Psoas muscle (tissue), 8 donors: Measurements from ENCODE around the gene MLEC. TPM values are rescaled to one million over a fixed set of nuclear protein-coding genes. Genes with fewer than 3 reads are reported as not detected.

Experiments
- ATAC-seq, 4 donors: fragments of 200-7000 bp; cut with Tn5 transposase; one replicate each; pipeline ENCODE4 v1.9.1; 2020; ENCODE audit warnings: moderate library complexity in 3 of 4, mild to moderate bottlenecking in 2 of 4
- DNase-seq, 2 donors: peaks; one replicate each; pipeline ENCODE4 v3.0.0-alpha.2; 2020
- H3K27ac ChIP-seq: fragments of 200-600 bp; one replicate; pipeline ENCODE4 v1.8.0; 2022
- H3K27me3 ChIP-seq, 3 donors: fragments of 200-600 bp in 1 of 3; one replicate each; pipeline versions ENCODE4 v1.6.1 to v1.8.0; 2013 to 2022; ENCODE audit warnings: low read length in 2 of 3, mild to moderate bottlenecking in 2 of 3, moderate library complexity in 1 of 3; ENCODE audit not compliant: insufficient read depth in 3 of 3
- H3K36me3 ChIP-seq, 2 donors: fragments of 200-600 bp in 1 of 2; one replicate each; pipeline versions ENCODE4 v1.6.1 to v1.8.0; 2013 to 2022; ENCODE audit warnings: low read depth in 1 of 2, mild to moderate bottlenecking in 1 of 2, moderate library complexity in 1 of 2; ENCODE audit not compliant: insufficient read depth in 1 of 2
- H3K4me1 ChIP-seq: fragments of 200-600 bp; one replicate; pipeline ENCODE4 v1.8.0; 2022
- H3K4me3 ChIP-seq: fragments of 200-600 bp; one replicate; pipeline ENCODE4 v1.8.0; 2022; ENCODE audit warnings: mild to moderate bottlenecking
- H3K9me3 ChIP-seq: fragments of 200-600 bp; one replicate; pipeline ENCODE4 v1.8.0; 2022
- WGBS, 3 donors: extraction: QIAGEN DNeasy Blood & Tissue Kit; methylation state at CpG; one replicate each; pipeline versions ENCODE4 v1.1.6 to v1.1.7; 2013; 5-methylcytosine and 5-hydroxymethylcytosine counted together
- intact Hi-C, 2 donors: fragments of 100-400 bp; cut with DNase I; formaldehyde crosslinking; loops; one replicate each; pipeline versions ENCODE4 v1.11.0 to v1.14.2; 2022
- polyA plus RNA-seq, 3 donors: library from polyadenylated mRNA; stranded (reverse); fragments of 200-250 nt; gene quantifications; one replicate each; pipeline ENCODE4 v1.2.3, GENCODE V29; 2013
- total RNA-seq, 4 donors: library from RNA; stranded (reverse); fragmentation: NEBNext Ultra II Directional in 2 of 4; extraction: Animal tissue kit (Norgen Biotek cat#: 25700) in 2 of 4; gene quantifications; one replicate each; pipeline versions ENCODE4 v1.2.1 to v1.2.4, GENCODE V29; 2021 to 2023
- TF ChIP-seq, protein P1 (sequence below): fragments of 200-600 bp; IDR thresholded peaks from one replicate; pipeline ENCODE4 v1.8.0; 2022; ENCODE audit warnings: antibody characterized with exemption
- donor health status: healthy with polysubstance abuse.
- donor health status: DM: no; HTN: no; CAD: no; lungs with moderate emphysema.
- donor health status: Bipolar disorder and iron deficiency.
- donor health status: healthy.
- donor health status: DM: yes; HTN: yes; CAD: no.
- donor health status: DM: no; HTN: no; CAD: no.
- donor health status: DM: no; HTN: no; CAD: no.
- donor health status: DM: yes; HTN: yes; CAD: no.

Gene MLEC
- total and polyA plus RNA-seq, 7 donors = 30.7 to 102 (median 60.1) TPM

DNA sequence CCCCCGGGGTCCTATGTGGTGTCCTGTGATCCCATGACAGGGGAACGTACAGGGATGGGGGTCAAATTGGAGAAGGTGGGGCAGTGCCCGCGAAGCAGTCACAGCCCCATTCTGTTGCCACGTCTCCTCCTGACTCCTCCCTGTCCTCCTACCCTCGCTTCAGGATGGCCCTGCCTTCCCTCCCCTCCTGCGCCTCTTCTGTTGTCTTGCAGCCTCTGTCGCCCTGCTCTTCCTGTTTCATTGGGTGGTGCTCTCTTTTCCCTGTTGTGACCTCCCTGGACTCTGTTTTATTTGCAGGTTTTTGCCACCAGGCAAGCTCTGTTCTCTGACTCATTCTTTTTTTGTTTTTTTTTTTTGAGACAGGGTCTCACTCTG, 27.8 kb upstream of the MLEC start:
- H3K27me3 ChIP-seq = peaks cover 0 to 5% (median 0%) of the 10 kb centered on the region in 3 donors
- H3K4me1 ChIP-seq = no peaks in the 10 kb centered on the region
- ATAC-seq = no peak
- no peak overlapping the region for H3K4me3 ChIP-seq
- intact Hi-C loops = no loop called here
- DNase-seq = no peak
- WGBS, 3 donors = 60 to 66% (median 64%) methylated on average over 7 to 8 of the region's 8 CpGs
- peaks cover 0 to 2% of the 10 kb centered on the region in 2 donors for H3K36me3 ChIP-seq
- H3K27ac ChIP-seq = no peak overlapping the region
- H3K9me3 ChIP-seq = no peaks in the 10 kb centered on the region
- TF ChIP-seq, protein P1, sequence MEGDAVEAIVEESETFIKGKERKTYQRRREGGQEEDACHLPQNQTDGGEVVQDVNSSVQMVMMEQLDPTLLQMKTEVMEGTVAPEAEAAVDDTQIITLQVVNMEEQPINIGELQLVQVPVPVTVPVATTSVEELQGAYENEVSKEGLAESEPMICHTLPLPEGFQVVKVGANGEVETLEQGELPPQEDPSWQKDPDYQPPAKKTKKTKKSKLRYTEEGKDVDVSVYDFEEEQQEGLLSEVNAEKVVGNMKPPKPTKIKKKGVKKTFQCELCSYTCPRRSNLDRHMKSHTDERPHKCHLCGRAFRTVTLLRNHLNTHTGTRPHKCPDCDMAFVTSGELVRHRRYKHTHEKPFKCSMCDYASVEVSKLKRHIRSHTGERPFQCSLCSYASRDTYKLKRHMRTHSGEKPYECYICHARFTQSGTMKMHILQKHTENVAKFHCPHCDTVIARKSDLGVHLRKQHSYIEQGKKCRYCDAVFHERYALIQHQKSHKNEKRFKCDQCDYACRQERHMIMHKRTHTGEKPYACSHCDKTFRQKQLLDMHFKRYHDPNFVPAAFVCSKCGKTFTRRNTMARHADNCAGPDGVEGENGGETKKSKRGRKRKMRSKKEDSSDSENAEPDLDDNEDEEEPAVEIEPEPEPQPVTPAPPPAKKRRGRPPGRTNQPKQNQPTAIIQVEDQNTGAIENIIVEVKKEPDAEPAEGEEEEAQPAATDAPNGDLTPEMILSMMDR = no peak

DNA sequence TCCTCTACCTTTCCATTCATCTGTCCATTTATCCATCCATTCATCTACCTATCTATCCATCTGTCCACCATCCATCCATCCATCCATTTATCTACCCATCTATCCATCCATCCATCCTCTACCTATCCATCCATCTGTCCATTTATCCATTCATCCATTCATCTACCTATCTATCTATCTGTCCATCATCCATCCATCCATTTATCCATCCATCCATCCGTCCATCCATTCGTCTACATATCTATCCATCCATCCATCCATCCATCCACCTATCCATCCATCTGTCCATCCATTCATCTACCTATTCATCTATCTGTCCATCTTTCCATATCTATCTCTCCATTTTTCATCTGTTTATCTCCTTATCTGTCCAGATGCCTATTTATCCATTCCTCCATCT, 25.5 kb upstream of the MLEC start:
- ATAC-seq = no peak
- intact Hi-C loops = no loop called here

DNA sequence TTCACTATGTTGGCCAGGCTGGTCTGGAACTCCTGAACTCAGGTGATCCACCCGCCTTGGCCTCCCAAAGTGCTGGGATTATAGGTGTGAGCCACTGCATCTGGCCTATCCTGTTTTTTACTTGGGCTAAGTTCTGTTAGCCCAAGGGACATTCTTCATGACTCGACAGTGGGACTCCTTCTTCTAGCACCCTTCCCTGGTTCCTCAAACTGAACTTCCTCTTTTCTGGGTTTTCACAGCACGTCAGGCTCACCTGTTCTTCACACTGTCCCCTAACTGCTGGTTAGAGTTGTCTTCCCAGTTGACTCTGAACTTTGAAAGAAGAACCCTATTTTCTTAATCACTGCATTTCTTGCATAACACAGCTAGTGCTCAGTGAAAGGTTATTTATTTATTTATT, 24.1 kb upstream of the MLEC start:
- no peak for DNase-seq
- H3K4me3 ChIP-seq = no peak overlapping the region
- H3K9me3 ChIP-seq = no peaks in the 10 kb centered on the region
- no peaks in the 10 kb centered on the region for H3K4me1 ChIP-seq
- 86 to 91% (median 90%) methylated on average over 3 of the region's 3 CpGs for WGBS, 3 donors
- intact Hi-C loops = no loop called here
- H3K27me3 ChIP-seq = peaks cover 0 to 5% (median 0%) of the 10 kb centered on the region in 3 donors
- TF ChIP-seq, protein P1 = no peak
- ATAC-seq = no peak
- no peak overlapping the region for H3K27ac ChIP-seq
- peaks cover 0 to 2% of the 10 kb centered on the region in 2 donors for H3K36me3 ChIP-seq

More for the DNA sequence above, 25.5 kb upstream of the MLEC start:
- no peaks in the 10 kb centered on the region for H3K9me3 ChIP-seq
- H3K27ac ChIP-seq = no peak overlapping the region
- 66 to 88% (median 73%) methylated on average over 2 of the region's 2 CpGs for WGBS, 3 donors
- TF ChIP-seq, protein P1 = no peak
- H3K4me3 ChIP-seq = no peak overlapping the region
- H3K4me1 ChIP-seq = no peaks in the 10 kb centered on the region
- H3K36me3 ChIP-seq = peaks cover 0 to 2% of the 10 kb centered on the region in 2 donors
- DNase-seq = no peak
- peaks cover 0 to 5% (median 0%) of the 10 kb centered on the region in 3 donors for H3K27me3 ChIP-seq

- DNase-seq = no peak
- WGBS, 3 donors = 85 to 89% (median 85%) methylated on average over 5 of the region's 5 CpGs
- no peak for ATAC-seq
- Histone ChIP-seq H3K9me3 (no peaks in the 10 kb centered on the region), H3K36me3 (peaks cover 0 to 2% of the 10 kb centered on the region in 2 donors), H3K27me3 (peaks cover 0 to 5% (median 0%) of the 10 kb centered on the region in 3 donors), H3K27ac (no peak overlapping the region), H3K4me3 (no peak overlapping the region), H3K4me1 (no peaks in the 10 kb centered on the region)
- TF ChIP-seq, protein P1 = no peak
- intact Hi-C loops = no loop called here
These were observed 23.2 kb upstream of the MLEC start for GRCh38 chr12:120663741-120664140.
